Putamen (tissue), 1 donor: ENCODE measurements around the gene ATP8A2.

Experiments
- DNase-seq: peaks from one replicate; pipeline ENCODE4 v3.0.0-alpha.2; 2016; ENCODE audit warnings: low spot score

Gene ATP8A2

GRCh38 chr13:26074706-26075105, 702.9 kb downstream of the ATP8A2 start:
- DNase-seq: no peak
